Stimulated activated CD8-positive, alpha-beta memory T cell treated with anti-CD3 and anti-CD28 coated beads, Interleukin-12 subunit alpha, Interleukin-12 subunit beta, amount 100 ng/mL, for 1 hour (primary cell): ENCODE results near the gene NMT1.
"Not testable (repeated sequence)": the region's sequence is repeated elsewhere in the genome, so short reads cannot be mapped to it uniquely, and the experiment has no call there.

Experiments
- DNase-seq: peaks from one replicate; pipeline ENCODE4 v3.0.0-alpha.2; 2020; ENCODE audit warnings: low read depth

NMT1 gene

DNA sequence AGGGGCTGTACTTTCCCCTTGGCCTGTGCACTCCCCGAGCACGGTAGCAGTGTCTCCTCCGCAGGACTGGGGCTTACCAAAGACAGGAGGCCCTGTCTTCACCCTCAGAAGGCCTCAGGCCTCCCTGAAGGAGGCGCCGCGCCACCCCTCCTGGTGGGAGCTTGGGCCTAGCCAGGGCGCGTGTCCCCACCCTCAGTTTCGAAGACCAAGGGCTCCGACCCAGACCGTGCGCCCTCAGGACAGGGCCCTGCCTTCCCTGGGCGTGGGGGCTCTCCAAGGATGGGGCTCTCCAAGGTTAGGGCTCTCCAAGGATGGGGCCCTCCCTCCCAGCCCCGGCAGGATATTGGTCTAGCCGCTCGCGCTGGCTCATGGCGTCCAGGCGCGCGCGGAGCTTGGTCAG is 59.4 kb downstream of the NMT1 start:
- no peak for DNase-seq

DNA sequence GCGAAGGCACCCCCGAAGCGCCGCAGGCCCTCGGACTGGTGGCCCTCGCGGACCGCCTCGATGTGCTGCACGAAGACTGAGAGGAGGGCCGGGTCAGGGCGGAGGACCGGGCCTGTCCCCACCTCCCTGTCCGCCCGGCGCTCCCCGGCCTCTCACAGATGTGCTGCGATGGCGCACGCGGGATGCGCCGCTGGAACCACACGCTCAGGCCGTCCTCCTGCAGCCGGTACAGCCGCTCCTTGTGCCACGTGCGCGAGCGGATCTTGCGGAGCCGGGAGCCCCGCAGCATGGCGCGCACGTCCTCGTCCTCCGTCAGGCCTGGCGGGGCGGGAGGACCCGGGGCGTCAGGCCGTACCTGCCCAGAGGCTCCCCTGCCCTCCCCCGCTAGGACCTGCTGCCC is 59.9 kb downstream of the NMT1 start:
- DNase-seq = no peak

DNA sequence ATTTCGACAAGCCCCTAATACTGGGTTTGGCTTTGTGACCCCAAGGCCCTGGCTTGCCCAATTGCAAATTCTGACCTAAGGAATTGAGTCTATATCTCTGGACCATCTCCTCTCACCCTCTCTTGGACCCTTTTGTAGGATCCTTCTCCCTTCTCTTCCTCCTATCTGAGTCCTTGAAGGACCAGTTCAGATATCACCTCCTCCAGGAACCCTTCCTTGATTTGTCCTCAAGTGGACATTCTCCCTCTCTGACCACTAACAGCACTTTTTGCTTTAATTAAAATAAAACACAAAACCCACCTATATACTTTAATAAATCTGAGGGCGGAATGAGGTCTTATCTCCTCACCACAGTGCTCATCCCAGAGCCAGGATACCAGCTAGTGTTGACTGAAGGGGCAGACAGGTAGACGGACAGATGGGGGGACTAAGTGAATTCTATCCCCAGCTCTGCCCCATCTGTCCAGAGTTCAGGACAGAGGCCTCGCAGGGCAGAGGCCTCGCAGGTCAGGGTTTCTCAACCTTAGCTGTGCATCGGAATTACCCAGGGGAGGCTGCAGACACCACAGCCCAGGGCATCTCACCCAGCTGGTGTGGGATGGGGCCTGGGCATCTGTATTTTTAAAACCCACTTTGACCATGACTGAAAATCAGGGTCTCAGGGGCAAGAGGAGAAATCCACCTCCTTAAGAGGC is 62.1 kb downstream of the NMT1 start:
- DNase-seq = no peak

DNA sequence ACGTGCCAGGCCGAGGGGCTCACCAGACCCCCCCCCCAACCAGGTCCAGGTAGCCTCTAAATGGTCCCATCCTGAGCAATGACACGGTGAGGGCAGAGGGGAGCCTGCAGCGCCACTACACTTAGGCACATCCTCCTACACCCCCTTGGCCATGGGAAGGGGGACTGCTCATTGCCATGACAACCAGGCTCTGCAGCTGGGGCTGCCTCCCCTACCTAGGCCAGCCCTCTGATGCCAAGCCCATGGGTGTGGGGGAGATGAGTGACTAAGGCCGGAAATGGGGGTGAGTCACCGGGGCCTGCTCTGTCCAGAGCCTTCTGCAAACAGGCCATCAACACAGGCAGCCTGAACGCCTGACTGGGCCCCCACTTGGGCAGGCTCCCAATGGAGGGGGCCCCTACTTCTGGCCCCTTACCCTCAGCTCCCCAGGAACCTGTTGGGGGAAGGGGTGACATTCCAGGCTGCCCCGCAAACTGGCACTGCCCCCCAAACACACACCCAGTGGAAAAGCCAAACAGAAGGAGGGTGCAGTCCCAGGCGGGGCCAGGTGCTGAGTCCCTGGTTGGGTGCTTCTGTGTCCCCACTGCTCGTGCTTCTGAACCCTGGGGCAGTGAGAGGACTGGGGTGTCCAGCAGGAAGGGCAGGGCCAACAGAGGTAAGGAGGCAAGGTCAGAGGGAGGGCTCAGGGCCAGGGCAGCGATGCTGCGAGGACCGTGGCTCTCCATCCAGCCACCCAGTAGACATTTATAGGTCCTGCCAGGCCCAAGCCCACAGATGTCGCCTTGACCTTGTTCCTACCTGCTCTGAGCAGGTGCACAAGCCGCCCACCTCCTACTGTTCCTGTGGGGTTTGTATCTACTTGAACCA is 63.0 kb downstream of the NMT1 start:
- DNase-seq = no peak

DNA sequence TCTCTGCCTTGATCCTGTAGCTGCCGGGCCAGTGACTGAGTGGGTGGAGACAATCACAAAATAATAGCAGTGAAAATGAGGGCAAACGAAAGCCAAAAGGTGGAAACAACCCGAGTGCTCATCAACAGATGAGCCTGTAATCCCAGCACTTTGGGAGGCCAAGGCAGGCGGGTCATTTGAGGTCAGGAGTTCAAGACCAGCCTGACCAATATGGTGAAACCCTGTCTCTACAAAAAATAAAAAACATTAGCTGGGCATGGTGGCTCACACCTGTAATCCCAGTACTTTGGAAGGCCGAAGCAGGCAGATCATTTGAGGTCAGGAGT is 63.6 kb downstream of the NMT1 start:
- DNase-seq = not testable (repeated sequence)

DNA sequence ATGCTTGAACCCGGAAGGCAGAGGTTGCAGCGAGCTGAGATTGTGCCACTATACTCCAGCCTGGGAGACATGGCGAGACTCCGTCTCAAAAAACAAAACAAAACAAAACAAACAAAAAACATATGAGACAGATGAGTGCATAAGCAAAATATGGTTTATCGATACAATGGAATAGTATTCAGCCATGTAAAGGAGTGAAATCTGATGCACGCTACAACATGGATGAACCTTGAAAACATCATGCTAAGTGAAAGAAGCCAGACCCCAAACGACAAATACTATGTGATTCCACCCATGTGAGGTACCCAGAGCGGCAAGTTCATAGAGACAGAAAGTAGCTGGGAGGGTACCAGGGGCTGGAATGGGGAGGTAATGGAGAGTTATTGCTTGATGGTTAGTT is 64.4 kb downstream of the NMT1 start:
- no peak for DNase-seq

DNA sequence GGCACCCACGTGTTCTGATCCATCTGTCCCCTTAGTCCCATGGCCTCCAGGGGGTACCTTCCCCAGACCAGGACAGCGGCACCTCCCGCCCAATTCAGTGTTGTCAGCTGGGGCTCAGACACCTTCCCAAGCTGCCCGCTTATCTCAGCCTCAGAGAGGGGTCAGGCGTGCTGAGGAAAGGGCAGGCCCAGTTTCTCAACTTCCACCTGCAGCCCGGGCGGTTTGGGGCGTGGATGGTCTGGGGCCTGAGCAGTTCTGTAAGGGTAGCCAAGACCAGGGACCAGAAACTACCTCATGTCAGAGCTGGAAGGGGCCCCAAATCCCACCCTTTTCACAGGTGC is 66.1 kb downstream of the NMT1 start:
- DNase-seq = no peak

DNA sequence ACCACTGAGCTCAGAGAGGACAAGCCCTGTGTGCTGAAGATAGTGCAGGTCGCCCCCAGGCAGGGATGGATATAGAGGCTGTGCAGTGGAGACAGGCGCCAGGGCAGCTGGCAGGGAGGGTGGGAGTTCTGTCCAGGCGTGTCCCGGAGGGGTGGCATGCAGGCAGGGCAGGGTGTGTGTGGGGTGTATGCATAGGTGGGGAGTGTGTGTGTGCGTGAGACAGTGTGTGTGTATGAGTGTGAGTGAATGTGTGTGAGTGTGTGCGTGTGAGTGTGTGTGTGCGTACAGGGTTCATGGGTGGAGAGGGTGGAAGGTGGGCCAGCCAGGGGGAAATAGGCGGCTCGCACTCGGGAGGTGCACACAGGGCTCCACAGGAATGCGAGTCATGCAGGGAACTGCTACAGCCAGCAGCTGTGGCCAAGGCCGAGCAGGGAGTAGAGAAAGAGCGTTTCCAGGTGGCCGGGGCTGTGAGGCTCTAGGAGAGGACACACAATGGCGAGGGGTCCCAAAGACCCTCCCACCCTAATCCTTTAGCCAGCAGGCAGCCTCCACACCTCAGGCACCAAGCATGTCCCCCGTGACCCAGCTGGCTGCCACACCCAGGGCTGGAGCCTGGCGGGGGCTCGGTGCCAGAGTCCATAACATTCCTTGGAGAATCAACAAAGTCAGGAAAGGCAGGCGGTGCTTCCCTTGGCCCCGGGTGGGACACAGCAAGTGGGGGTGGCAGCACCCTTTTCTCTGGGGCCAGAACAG is 66.6 kb downstream of the NMT1 start:
- DNase-seq = no peak

DNA sequence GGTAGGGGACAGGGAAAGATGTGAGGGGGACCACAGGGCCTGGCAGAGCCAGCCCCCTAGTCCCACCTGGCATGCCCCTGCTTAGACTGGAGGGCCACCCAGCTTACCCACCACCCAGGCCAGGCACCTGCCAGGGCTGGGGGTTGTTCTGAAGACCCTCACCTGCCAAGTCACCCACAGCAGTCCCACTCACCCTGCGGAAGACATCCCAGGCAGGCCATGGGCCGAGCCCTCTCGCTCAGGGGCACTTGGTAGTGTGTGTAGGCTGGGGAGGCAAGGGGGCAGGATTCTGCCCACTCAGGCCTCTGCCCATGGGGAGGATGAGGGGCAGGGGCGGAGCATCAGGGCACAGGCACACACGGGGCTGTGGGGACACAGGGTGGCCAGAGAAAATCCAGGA is 67.2 kb downstream of the NMT1 start:
- DNase-seq = no peak

DNA sequence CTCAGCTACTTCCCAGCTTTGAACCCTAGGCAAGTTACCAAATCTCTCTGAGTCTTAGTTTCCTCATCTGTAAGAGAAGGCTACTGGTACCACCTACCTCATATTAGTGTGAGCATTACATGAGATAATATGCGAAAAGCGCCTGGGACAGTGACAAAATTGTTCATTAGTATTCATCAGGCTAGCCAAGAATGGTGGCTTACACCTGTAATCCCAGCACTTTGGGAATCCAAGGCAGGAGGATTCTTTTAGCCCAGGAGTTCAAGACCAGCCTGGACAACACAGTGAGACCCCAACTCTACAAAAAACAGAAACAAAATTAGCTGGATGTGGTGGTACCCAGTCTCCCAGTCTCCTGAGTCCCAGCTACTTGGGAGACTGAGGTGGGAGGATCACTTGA is 67.9 kb downstream of the NMT1 start:
- DNase-seq = no peak

DNA sequence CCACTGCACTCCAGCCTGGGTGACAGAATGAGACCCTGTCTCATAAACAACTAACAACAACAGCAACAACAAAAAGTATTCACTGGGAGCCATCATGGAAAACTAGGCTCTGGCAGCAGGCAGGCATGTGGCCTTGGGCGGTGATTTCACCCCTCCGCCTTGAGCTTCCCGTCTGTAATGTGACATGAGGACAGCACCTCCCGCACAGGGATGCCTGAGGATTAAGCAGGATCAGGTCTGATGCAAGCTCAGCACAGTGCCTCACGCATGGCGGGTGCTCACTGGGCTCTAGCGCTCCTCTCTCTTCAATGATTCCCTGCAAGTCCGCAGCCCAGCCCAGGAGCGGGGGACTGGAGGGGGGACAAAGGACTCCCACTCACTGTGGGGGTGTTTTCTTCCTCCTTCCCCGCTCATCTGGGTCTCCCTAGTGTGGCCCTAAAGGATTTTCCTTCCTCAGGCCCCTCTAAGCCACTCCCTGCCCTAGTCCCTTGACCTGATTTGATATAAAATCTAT is 68.4 kb downstream of the NMT1 start:
- DNase-seq = no peak

DNA sequence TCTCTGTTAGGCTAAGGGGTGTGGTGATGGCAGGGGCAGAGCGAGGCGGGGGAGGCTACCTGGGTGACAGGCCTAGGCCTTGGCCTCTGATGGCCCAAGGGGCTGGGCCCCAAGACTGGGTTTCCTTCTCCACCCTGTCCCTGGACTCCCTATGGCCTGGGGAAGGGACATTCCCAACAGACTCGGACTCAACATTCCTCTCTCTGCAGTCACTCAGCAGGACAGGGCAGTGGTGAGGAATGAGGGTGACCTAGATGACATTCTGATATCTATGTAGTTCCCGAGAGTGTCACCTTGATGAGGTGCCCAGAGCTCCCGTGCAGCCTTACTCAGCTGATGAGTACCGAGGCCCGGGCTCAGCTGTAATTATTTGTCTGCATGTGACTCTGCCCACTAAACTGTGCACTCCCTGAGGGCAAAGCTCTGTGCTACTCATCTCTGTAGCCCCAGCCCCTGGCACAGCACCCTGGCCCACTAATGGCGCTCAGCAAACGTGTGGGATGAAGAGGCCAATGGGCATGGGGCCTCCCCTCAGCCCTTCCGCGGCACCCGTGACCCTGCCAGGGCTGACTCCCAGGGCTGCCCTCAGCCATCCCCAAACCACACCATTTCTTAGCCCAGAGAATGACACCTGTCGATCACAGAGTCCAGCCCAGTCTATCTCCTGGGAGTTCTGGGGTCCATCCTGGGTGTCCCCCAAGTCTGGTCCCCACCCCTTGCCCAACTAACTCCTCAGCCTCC is 69.0 kb downstream of the NMT1 start:
- no peak for DNase-seq

DNA sequence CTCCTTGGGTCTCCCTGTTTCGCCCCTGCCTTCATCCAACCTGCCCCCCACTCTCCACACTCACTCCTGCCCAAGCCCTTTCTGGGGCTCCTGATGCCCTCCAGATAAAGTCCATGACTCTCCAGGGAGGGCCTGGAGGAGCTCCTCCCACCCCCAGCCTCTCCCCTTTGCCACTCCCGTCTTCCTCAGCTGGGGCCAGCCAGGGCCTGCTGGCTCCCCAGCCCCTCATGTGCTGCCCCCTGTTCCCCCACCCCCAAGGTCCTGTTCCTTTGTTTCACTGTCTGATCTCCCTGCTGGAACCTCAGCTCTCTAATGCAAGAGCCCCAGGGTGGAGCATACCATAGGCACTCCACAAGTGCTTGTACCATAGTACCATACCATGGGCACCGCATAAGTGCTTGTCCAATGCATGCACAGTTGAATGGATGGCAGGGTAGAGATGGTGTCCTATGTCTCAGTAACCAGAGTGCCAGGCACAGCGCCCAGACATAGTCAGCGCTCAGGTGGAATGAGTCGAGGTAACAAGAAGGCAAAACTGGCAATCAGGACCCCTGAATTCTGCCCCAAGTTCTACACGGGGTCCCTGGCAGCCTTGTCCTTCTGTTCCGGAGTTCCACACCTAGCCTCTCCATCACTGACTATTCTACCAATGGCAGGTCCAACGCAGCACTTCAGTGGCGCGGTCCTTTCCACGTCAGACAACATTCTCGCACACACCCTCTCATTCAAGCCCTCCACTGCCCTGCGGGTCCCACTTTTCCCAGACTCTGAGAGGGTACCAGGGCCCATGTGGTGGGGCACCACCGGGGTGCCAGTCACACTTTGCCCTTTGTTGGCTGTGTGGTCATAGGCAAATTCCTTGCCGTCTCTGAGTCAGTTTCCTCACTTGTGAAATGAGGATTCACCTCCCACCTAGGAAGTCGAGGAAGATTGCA is 69.8 kb downstream of the NMT1 start:
- no peak for DNase-seq

DNA sequence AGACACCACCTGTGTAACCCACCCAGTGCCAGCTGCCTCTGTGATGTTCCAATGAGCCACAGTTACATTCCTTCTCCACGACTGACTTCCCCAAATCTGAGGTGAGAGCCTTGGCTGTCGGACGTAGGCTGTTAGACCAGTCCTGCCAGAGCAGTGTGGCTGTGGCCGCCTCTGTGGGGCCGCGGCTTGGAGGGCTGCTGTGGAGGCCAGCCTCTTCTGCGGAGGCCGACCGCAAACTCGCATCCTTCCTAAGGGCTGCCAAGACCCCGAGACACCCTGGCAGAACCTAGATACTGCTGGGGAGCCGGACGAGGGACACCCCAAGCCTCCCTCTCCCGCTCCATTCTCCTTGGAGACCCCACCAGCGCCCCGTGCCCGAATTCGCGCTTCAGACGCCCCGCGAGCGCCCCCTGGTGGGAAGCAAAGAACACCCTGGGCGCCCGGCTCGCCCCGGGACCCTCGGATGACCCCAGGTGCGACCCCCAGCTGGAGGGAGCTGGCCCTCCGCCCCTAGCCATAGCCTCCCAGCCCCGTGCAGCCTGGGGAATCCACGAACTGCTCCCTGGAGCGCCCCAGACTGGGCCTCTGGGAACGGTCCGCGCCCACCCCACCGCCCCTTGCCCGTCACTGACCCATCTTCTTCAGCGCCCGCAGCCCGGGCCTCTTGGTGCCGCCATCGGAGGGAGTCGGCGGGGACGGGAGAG is 70.7 kb downstream of the NMT1 start:
- DNase-seq = no peak

DNA sequence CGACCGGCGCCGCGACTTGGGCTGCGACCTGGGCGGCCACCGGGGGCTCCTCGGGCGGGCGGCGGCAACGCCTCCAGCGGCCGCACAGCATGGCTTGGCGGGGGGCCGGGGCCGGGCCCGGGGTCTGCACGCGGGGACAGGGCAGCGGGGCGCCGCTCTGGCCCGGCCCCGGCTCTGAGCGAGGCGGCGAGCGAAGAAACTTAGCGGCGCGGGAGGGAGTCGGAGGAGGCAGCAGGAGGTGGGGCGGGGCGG is 71.1 kb downstream of the NMT1 start, which contains the start of gene PLCD3:
Gene PLCD3, minus strand, starts transcription at position 196 of the 252 bp plus-strand sequence. Its CDS starts 105 bp downstream, at position 91.
- peak; percentile 49 for DNase-seq

DNA sequence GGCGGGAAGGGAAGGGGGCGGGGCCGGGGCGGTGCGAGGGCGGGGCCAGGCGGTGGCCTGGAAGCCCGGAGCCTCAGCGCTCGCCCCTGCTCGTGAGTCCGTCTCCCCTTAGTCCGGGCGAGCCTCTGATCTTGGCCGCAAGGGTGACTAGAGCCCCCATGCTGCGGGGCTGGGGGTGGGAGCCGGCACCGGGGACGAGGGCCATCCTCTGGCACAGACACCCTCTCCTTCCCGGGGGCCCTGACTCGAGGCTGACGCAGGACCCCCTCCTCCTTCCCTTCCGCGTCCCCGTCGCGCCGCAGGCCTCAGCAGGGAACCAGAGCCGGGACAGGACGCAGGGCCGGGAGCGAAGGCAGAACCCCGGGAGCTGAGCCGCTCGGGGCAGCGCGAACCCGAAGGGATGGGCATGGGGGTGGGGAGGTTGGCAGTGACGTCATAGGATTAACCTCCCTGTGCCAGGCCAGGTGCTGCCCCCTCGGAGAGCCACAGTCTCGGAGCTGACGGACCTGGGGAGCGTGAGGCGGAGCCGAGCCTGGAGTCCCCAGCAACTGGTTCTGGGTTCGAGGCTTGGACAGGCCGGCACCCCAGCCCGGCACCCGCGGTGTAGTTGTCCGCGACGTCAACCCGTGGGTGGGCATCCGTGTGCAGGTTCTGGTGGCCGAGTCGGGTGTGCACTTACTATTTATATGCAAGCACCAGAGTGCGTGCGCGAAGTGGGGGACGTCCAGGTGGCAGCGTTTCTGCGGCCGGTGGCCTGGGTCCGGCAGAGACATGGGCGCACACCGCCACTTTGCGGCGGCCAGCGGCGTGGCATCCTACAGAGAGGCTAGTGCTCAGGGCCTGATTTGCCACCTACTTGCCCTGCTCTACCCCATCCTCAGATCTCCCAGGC is 71.7 kb downstream of the NMT1 start:
- DNase-seq = peak; percentile 18

DNA sequence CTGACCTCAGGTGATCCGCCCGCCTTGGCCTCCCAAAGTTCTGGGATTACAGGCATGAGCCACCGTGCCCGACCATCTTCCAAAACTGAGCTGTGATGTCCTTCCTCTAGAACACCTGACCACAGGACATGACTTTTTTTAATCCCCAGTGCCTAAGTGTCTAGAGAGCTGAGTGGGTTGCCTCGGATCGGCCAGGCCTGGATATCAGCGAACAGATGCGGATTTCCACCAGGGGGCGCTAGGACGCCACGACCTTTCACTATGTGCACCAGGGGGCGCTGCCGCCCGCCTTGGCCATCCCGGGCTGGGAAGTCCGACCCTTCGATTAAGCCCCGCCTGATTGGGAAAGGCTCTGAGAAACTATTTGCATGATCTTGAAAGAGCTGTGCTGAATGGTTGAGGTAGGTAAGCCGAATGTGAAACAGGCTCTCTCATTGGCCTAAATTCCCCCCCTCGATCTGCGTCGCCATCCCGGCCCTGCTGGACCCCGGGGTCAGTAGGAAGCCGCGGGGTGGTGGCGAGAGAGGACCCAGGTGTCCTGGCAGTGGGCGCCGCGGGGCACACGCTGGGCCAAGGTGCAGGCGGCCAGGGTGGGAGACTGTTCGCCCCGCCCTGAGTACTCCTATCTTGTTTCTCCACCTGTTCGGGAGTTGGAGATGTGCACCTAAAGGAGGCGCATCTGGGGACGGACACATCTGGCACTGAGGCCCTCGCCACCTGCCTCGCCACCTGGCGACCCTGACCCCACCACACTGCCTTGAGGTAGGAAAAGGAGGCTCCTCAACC is 74.3 kb downstream of the NMT1 start, which contains the start of gene ACBD4:
Gene ACBD4, plus strand, starts transcription at position 496 of the 786 bp plus-strand sequence. CDS start 458 bp downstream, outside the sequence.
- DNase-seq = peak; percentile 97

DNA sequence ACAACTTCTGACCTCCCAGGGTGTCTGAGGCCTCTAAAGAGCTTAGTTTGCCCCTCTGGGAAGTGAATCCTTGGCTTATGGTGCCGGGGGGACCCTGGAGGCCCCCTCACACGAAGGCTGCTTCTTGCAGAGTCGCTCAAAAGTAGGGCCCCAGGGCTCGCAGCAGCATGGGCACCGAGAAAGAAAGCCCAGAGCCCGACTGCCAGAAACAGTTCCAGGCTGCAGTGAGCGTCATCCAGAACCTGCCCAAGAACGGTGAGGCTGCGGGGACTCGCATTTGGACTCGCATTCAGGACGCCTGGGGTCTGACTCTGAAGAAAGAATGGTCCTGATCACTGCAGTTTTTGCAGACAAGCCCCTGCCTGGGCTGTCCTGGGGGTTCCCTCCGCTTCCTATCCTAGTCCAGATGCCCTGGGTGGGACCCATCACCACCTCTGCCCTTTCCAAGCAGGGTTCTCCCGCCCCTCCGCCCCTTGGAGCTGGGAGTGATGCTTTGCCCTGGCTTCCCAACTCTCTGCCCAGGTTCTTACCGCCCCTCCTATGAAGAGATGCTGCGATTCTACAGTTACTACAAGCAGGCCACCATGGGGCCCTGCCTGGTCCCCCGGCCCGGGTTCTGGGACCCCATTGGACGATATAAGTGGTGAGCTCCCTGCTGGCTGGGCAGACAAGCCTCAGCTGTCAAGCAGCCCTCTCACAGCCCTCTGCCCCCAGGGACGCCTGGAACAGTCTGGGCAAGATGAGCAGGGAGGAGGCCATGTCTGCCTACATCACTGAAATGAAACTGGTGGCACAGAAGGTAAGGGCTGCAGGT is 75.1 kb downstream of the NMT1 start:
- no peak for DNase-seq
